IMR-90 (cell line): ENCODE measurements around the gene KIF21A.

Experiments
- CTCF ChIP-seq: conservative IDR thresholded peaks from 2 replicates; pipeline ENCODE4 v1.5.1; 2012; ENCODE audit warnings: mild to moderate bottlenecking, low read depth, low read length, improper control_type of control experiment
- MXI1 ChIP-seq: IDR thresholded peaks from 2 replicates; pipeline ENCODE4 v1.6.1; 2012; ENCODE audit warnings: low read depth, mild to moderate bottlenecking, low read length, moderate library complexity, borderline replicate concordance
- NFE2L2 ChIP-seq: fragments of 150-350 bp; IDR thresholded peaks from 2 replicates; pipeline ENCODE4 v1.6.1; 2016; ENCODE audit warnings: low read depth, mild to moderate bottlenecking, low read length
- RAD21 ChIP-seq: IDR thresholded peaks from 2 replicates; pipeline ENCODE4 v1.6.1; 2012; ENCODE audit warnings: low read length, improper control_type of control experiment
- RFX5 ChIP-seq: IDR thresholded peaks from 2 replicates; pipeline ENCODE4 v1.8.0; 2012; ENCODE audit warnings: low read depth, mild to moderate bottlenecking, low read length, moderate library complexity
- SMC3 ChIP-seq: fragments of 150-350 bp; IDR thresholded peaks from 2 replicates; pipeline ENCODE4 v1.6.1; 2016; ENCODE audit warnings: low read depth, mild to moderate bottlenecking, antibody characterized with exemption, low read length, moderate library complexity
- TF ChIP-seq, protein P1 (sequence below): fragments of 150-350 bp; IDR thresholded peaks from 2 replicates; pipeline ENCODE4 v1.6.1; 2017; ENCODE audit warnings: mild to moderate bottlenecking, antibody characterized with exemption, low read length, low read depth

GRCh38 chr12:39406262-39406661, 36.7 kb downstream of the KIF21A start:
- no peak for TF ChIP-seq RFX5
- no peak for TF ChIP-seq CTCF
- no peak for TF ChIP-seq SMC3
- no peak for TF ChIP-seq NFE2L2
- no peak for TF ChIP-seq MXI1
- TF ChIP-seq RAD21, result no peak
- TF ChIP-seq, protein P1, sequence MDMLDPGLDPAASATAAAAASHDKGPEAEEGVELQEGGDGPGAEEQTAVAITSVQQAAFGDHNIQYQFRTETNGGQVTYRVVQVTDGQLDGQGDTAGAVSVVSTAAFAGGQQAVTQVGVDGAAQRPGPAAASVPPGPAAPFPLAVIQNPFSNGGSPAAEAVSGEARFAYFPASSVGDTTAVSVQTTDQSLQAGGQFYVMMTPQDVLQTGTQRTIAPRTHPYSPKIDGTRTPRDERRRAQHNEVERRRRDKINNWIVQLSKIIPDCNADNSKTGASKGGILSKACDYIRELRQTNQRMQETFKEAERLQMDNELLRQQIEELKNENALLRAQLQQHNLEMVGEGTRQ, result no peak
